ENCODE data around the gene RUNX1.

Gene RUNX1

GRCh38 chr21:35010447-35010846, 38.7 kb downstream of the RUNX1 start:
- ChIA-PET POLR2A (no interaction called here), CTCF (no interaction called here)
- no peak for DNase-seq (ENCODE audit: extremely low spot score)
- TF ChIP-seq ARNT (IDR thresholded peaks at IDR 0.05) (no peak), SP1 (IDR thresholded peaks at IDR 0.05) (no peak), HDGF (IDR thresholded peaks at IDR 0.05; ENCODE audit: borderline replicate concordance) (no peak), TARDBP (IDR thresholded peaks at IDR 0.05) (no peak), PKNOX1 (IDR thresholded peaks at IDR 0.05) (no peak), FOXA1 (IDR thresholded peaks at IDR 0.05) (no peak), BHLHE40 (IDR thresholded peaks at IDR 0.05; ENCODE audit: borderline replicate concordance) (no peak), ELF4 (IDR thresholded peaks at IDR 0.05) (no peak)

- DNase-seq (ENCODE audit: extremely low spot score), result no peak
- CTCF ChIA-PET, result no interaction called here
- POLR2A ChIA-PET, result no interaction called here
- TF ChIP-seq FOXM1 (IDR thresholded peaks at IDR 0.05; ENCODE audit: borderline replicate concordance) (no peak), TARDBP (IDR thresholded peaks at IDR 0.05) (no peak), ZNF384 (IDR thresholded peaks at IDR 0.05) (no peak), ARNT (IDR thresholded peaks at IDR 0.05) (no peak), ELF4 (IDR thresholded peaks at IDR 0.05) (no peak), SUZ12 (IDR thresholded peaks at IDR 0.05) (no peak), L3MBTL2 (conservative IDR thresholded peaks at IDR 0.05) (no peak)
Measured at GRCh38 chr21:35007348-35007747, 41.8 kb downstream of the RUNX1 start.

- no peak for TF ChIP-seq PKNOX1 (IDR thresholded peaks at IDR 0.05)
- no peak for TF ChIP-seq LEF1 (IDR thresholded peaks at IDR 0.05; ENCODE audit: borderline replicate concordance)
- no peak for TF ChIP-seq ELF4 (IDR thresholded peaks at IDR 0.05)
- no peak for TF ChIP-seq L3MBTL2 (conservative IDR thresholded peaks at IDR 0.05)
- TF ChIP-seq ARNT (IDR thresholded peaks at IDR 0.05), result no peak
- TF ChIP-seq FOXA1 (IDR thresholded peaks at IDR 0.05), result no peak
- no peak for TF ChIP-seq TARDBP (IDR thresholded peaks at IDR 0.05)
- TF ChIP-seq BHLHE40 (IDR thresholded peaks at IDR 0.05; ENCODE audit: borderline replicate concordance), result no peak
- no peak for TF ChIP-seq HDGF (IDR thresholded peaks at IDR 0.05; ENCODE audit: borderline replicate concordance)
- no peak for TF ChIP-seq FOXK2 (IDR thresholded peaks at IDR 0.05)
- TF ChIP-seq SUZ12 (IDR thresholded peaks at IDR 0.05), result no peak
- no peak for TF ChIP-seq FOXM1 (IDR thresholded peaks at IDR 0.05; ENCODE audit: borderline replicate concordance)
- no peak for TF ChIP-seq SP1 (IDR thresholded peaks at IDR 0.05)
- TF ChIP-seq CTBP1 (IDR thresholded peaks at IDR 0.05; ENCODE audit: borderline replicate concordance), result no peak
- TF ChIP-seq ZNF384 (IDR thresholded peaks at IDR 0.05), result no peak
- TF ChIP-seq NFRKB (IDR thresholded peaks at IDR 0.05), result no peak
- no peak for DNase-seq (ENCODE audit: extremely low spot score)
- CTCF ChIA-PET, result no interaction called here
- POLR2A ChIA-PET, result no interaction called here
Measured at GRCh38 chr21:35006771-35007170, 42.3 kb downstream of the RUNX1 start.

GRCh38 chr21:35006248-35006647, 42.9 kb downstream of the RUNX1 start:
- TF ChIP-seq L3MBTL2 (conservative IDR thresholded peaks at IDR 0.05) (no peak), ARNT (IDR thresholded peaks at IDR 0.05) (no peak), TARDBP (IDR thresholded peaks at IDR 0.05) (no peak), ZNF384 (IDR thresholded peaks at IDR 0.05) (no peak), NFRKB (IDR thresholded peaks at IDR 0.05) (no peak), PKNOX1 (IDR thresholded peaks at IDR 0.05) (no peak), FOXM1 (IDR thresholded peaks at IDR 0.05; ENCODE audit: borderline replicate concordance) (no peak), ELF4 (IDR thresholded peaks at IDR 0.05) (no peak), FOXK2 (IDR thresholded peaks at IDR 0.05) (no peak), HDGF (IDR thresholded peaks at IDR 0.05; ENCODE audit: borderline replicate concordance) (no peak), SP1 (IDR thresholded peaks at IDR 0.05) (no peak), LEF1 (IDR thresholded peaks at IDR 0.05; ENCODE audit: borderline replicate concordance) (no peak), FOXA1 (IDR thresholded peaks at IDR 0.05) (no peak), BHLHE40 (IDR thresholded peaks at IDR 0.05; ENCODE audit: borderline replicate concordance) (no peak), CTBP1 (IDR thresholded peaks at IDR 0.05; ENCODE audit: borderline replicate concordance) (no peak)
- no peak for DNase-seq (ENCODE audit: extremely low spot score)
- POLR2A ChIA-PET, result no interaction called here
- CTCF ChIA-PET, result no interaction called here

GRCh38 chr21:35005560-35006224, 43.4 kb downstream of the RUNX1 start:
- no peak for DNase-seq (ENCODE audit: extremely low spot score)
- CTCF ChIA-PET, result no interaction called here
- TF ChIP-seq L3MBTL2 (conservative IDR thresholded peaks at IDR 0.05) (no peak), ZNF384 (IDR thresholded peaks at IDR 0.05) (no peak), NFRKB (IDR thresholded peaks at IDR 0.05) (no peak), SP1 (IDR thresholded peaks at IDR 0.05) (no peak), SUZ12 (IDR thresholded peaks at IDR 0.05) (no peak), ARNT (IDR thresholded peaks at IDR 0.05) (no peak), BHLHE40 (IDR thresholded peaks at IDR 0.05; ENCODE audit: borderline replicate concordance) (no peak), FOXA1 (IDR thresholded peaks at IDR 0.05) (no peak), ELF4 (IDR thresholded peaks at IDR 0.05) (no peak), FOXM1 (IDR thresholded peaks at IDR 0.05; ENCODE audit: borderline replicate concordance) (no peak), HDGF (IDR thresholded peaks at IDR 0.05; ENCODE audit: borderline replicate concordance) (no peak), LEF1 (IDR thresholded peaks at IDR 0.05; ENCODE audit: borderline replicate concordance) (no peak)
- POLR2A ChIA-PET, result no interaction called here

- DNase-seq (ENCODE audit: extremely low spot score), result no peak
- ChIA-PET POLR2A (no interaction called here), CTCF (no interaction called here)
- TF ChIP-seq BHLHE40 (IDR thresholded peaks at IDR 0.05; ENCODE audit: borderline replicate concordance) (no peak), ELF4 (IDR thresholded peaks at IDR 0.05) (no peak), FOXM1 (IDR thresholded peaks at IDR 0.05; ENCODE audit: borderline replicate concordance) (no peak), LEF1 (IDR thresholded peaks at IDR 0.05; ENCODE audit: borderline replicate concordance) (no peak), ARNT (IDR thresholded peaks at IDR 0.05) (no peak), SUZ12 (IDR thresholded peaks at IDR 0.05) (no peak), ZNF384 (IDR thresholded peaks at IDR 0.05) (no peak), CTBP1 (IDR thresholded peaks at IDR 0.05; ENCODE audit: borderline replicate concordance) (no peak), PKNOX1 (IDR thresholded peaks at IDR 0.05) (no peak), FOXK2 (IDR thresholded peaks at IDR 0.05) (no peak), FOXA1 (IDR thresholded peaks at IDR 0.05) (no peak), SP1 (IDR thresholded peaks at IDR 0.05) (no peak), HDGF (IDR thresholded peaks at IDR 0.05; ENCODE audit: borderline replicate concordance) (no peak), TARDBP (IDR thresholded peaks at IDR 0.05) (no peak), NFRKB (IDR thresholded peaks at IDR 0.05) (no peak)
Measured at GRCh38 chr21:35005077-35005476, 44.0 kb downstream of the RUNX1 start.

Data from HEK293T (cell line).